ENCODE results near the gene GAK.

GAK gene

GRCh38 chr4:880684-881405 is 51.3 kb downstream of the GAK start:
- Mint-ChIP-seq H3K9me3 (no peaks in the 10 kb centered on the region), H3K27ac (no peak overlapping the region), H3K36me3 (peaks cover 14% of the 10 kb centered on the region), H3K27me3 (no peaks in the 10 kb centered on the region), H3K4me1 (peaks cover 4% of the 10 kb centered on the region), H3K4me3 (no peak overlapping the region)
- ATAC-seq (ENCODE audit: low read depth) = no peak
- DNase-seq (ENCODE audit: low spot score in 2 of 2) = no peak

DNA sequence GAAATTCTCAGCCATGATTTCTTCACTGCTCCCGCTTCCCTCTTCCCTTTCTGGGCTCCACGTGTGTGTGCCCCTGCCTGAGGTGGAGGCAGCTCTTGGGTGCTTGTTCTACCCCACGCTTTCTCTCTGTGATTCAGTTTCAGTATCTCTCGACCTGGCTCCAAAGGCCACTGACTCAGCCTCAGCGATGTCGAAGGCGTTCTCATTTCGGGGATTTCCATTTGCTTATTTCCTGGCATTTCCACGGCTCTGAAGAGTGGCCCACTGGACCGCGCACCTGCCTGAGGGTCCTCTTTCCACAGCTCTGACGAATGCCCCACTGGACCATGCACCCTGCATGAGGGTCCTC is 52.4 kb downstream of the GAK start:
- ATAC-seq (ENCODE audit: low read depth) (peak; percentile 34), DNase-seq (ENCODE audit: low spot score in 2 of 2) (no peak)
- no peaks in the 10 kb centered on the region for H3K9me3 Mint-ChIP-seq
- peak overlapping the region; percentile 40 for H3K4me3 Mint-ChIP-seq
- peak overlapping the region; percentile 81 for H3K27ac Mint-ChIP-seq
- no peaks in the 10 kb centered on the region for H3K27me3 Mint-ChIP-seq
- peaks cover 22% of the 10 kb centered on the region for H3K36me3 Mint-ChIP-seq
- peaks cover 4% of the 10 kb centered on the region for H3K4me1 Mint-ChIP-seq

- Mint-ChIP-seq H3K9me3 (no peaks in the 10 kb centered on the region), H3K27ac (peak overlapping the region; percentile 81), H3K36me3 (peaks cover 22% of the 10 kb centered on the region), H3K4me1 (peaks cover 4% of the 10 kb centered on the region), H3K4me3 (peak overlapping the region; percentile 40), H3K27me3 (no peaks in the 10 kb centered on the region)
- no peak for ATAC-seq (ENCODE audit: low read depth)
- DNase-seq (ENCODE audit: low spot score in 2 of 2) = no peak
Measured at GRCh38 chr4:878796-879728, 53.1 kb downstream of the GAK start.

- Mint-ChIP-seq H3K27me3 (no peaks in the 10 kb centered on the region), H3K4me1 (peaks cover 4% of the 10 kb centered on the region), H3K27ac (no peak overlapping the region), H3K36me3 (peaks cover 27% of the 10 kb centered on the region), H3K9me3 (no peaks in the 10 kb centered on the region), H3K4me3 (no peak overlapping the region)
- no peak for ATAC-seq (ENCODE audit: low read depth)
- DNase-seq (ENCODE audit: low spot score in 2 of 2) = no peak
Measured at GRCh38 chr4:877502-877901, 54.6 kb downstream of the GAK start.

GRCh38 chr4:876780-877179 is 55.3 kb downstream of the GAK start:
- Mint-ChIP-seq H3K9me3 (no peaks in the 10 kb centered on the region), H3K4me1 (peaks cover 4% of the 10 kb centered on the region), H3K27me3 (no peaks in the 10 kb centered on the region), H3K4me3 (no peak overlapping the region), H3K27ac (no peak overlapping the region), H3K36me3 (peaks cover 27% of the 10 kb centered on the region)
- ATAC-seq (ENCODE audit: low read depth) (no peak), DNase-seq (ENCODE audit: low spot score in 2 of 2) (no peak)

DNA sequence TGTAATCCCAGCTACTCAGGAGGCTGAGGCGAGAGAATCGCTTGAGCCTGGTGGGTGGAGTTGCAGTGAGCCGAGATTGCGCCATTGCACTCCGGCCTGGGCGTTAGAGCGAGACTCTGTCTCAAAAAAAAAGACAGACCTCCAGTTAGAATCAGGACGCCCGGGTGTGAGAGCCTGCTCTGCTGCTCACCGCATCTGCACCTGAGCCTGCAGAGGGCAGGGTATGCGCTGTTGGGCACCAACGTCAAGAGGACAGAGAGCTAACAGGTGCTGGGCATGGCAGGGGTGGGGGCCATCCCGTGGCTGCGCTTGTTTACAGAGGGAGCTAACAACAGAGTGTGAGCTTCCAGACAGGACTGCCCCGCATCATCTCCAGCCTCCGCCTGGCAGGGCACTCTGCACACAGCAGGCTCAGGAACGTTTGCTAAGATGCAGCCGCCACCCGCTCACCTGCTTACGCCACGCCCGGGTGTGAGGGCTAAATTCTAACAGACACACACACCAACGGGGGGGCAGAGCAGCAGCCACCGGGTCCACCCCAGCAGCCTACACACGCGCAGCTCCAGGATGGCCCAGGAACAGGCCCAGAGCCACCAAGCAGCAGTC is 56.2 kb downstream of the GAK start:
- DNase-seq (ENCODE audit: low spot score in 2 of 2) = no peak
- Mint-ChIP-seq H3K27me3 (no peaks in the 10 kb centered on the region), H3K36me3 (peaks cover 27% of the 10 kb centered on the region), H3K9me3 (no peaks in the 10 kb centered on the region), H3K4me3 (no peak overlapping the region), H3K27ac (no peak overlapping the region), H3K4me1 (peaks cover 4% of the 10 kb centered on the region)
- no peak for ATAC-seq (ENCODE audit: low read depth)

DNA sequence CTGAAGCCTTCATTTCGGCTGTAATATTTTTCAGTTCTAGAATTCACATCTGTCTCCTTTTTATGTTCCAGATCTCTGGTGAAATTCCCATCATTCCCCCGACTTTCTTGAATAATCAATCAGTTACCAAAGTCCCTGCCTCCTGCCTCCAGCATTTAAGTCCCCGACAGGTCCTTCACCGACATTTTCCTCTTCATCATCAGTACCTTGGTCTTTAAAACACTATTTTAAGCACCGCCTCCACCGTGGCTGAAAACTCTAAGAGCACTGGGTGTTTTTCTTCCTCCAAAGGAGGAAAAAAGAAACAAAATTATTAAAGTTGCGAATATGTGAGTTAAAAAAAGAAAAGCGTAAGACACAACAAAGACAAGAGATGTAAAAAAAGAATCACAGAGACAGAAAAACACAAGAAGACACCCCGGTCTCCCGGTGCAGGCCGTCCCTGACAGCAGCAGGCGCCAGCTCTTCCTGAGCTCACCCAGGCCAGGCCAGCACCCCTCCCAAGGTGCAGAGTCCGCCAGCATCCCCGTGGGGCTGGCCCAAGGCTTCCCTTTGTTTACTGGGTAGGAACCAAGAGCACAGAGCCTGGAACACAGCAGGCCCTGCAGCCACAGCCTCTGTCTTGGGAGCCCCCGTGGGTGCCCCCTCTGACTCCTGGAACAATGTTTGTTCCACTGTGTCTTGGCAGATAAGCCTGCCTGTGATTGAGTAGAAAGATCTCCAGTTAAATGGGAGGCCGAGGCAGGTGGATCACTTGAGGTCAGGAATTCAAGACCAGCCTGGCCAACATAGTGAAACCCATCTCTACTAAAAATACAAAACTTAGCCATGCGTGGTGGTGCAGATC is 56.9 kb downstream of the GAK start:
- no peaks in the 10 kb centered on the region for H3K9me3 Mint-ChIP-seq
- H3K27ac Mint-ChIP-seq = peak overlapping the region; percentile 43
- ATAC-seq (ENCODE audit: low read depth) (no peak), DNase-seq (ENCODE audit: low spot score in 2 of 2) (no peak)
- peaks cover 4% of the 10 kb centered on the region for H3K4me1 Mint-ChIP-seq
- H3K4me3 Mint-ChIP-seq = no peak overlapping the region
- H3K27me3 Mint-ChIP-seq = no peaks in the 10 kb centered on the region
- peaks cover 31% of the 10 kb centered on the region for H3K36me3 Mint-ChIP-seq

- Mint-ChIP-seq H3K27me3 (no peaks in the 10 kb centered on the region), H3K36me3 (peaks cover 31% of the 10 kb centered on the region), H3K4me1 (no peaks in the 10 kb centered on the region), H3K9me3 (no peaks in the 10 kb centered on the region), H3K27ac (no peak overlapping the region), H3K4me3 (no peak overlapping the region)
- ATAC-seq (ENCODE audit: low read depth) (no peak), DNase-seq (ENCODE audit: low spot score in 2 of 2) (no peak)
Measured at GRCh38 chr4:874056-874455, 58.1 kb downstream of the GAK start.

DNA sequence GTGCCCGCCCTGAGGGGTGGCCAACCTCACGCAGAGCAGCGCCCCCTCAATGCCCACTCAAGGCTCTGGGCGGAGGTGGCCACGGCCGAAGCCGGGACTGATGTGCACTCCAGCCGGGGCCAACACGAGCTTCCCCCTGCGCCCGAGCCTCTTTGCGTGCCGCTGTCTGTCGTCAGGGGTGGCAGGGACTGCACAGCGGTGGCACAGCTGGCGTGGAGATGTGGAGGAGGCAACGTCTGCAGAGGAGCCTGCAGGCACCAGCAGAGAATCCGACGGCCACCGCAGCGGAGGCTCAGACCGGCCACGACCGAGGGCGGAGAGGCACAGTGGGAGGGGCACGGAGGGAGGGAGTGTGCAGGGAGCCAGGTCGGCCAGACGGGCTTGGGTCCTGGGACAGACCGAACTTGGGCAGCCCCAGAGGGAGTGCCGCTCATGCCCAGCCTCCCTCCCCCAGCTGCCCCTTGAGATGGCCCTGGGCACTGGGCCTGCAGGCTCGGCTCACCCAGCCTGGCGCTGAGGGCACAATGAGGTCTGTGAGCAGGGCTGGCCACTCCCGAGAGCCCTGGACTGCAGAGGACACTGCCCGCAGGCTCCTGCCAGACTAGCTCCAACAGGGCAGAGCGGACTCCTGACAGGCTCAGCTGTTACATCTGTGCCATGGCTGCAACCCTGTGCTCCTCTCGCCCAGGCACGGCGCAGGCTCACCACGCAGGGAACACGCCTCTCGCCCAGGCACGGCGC is 59.7 kb downstream of the GAK start:
- Mint-ChIP-seq H3K27me3 (no peaks in the 10 kb centered on the region), H3K4me1 (no peaks in the 10 kb centered on the region), H3K36me3 (peaks cover 31% of the 10 kb centered on the region), H3K27ac (no peak overlapping the region), H3K9me3 (no peaks in the 10 kb centered on the region), H3K4me3 (no peak overlapping the region)
- DNase-seq (ENCODE audit: low spot score in 2 of 2) (no peak), ATAC-seq (ENCODE audit: low read depth) (no peak)

DNA sequence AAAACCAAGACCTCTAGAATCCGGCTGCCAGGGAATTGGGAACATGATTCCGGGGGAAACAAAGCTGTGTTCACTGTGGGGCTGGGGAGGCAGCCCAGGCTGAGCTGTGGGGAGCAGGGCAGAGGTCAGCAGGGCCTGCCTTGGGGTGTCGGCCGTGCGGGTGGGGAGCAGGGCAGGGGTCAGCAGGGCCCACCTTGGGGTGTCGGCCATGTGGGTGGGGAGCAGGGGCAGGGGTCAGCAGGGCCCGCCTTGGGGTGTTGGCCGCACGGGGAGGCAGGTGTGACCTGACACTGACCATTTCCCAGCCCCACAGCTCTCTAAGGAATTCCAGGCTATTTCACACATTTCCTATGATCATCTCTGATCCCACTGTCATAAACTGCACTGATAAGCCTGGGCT is 60.6 kb downstream of the GAK start:
- H3K4me1 Mint-ChIP-seq = no peaks in the 10 kb centered on the region
- H3K27ac Mint-ChIP-seq = no peak overlapping the region
- no peaks in the 10 kb centered on the region for H3K27me3 Mint-ChIP-seq
- no peak for DNase-seq (ENCODE audit: low spot score in 2 of 2)
- no peak for ATAC-seq (ENCODE audit: low read depth)
- peaks cover 29% of the 10 kb centered on the region for H3K36me3 Mint-ChIP-seq
- no peaks in the 10 kb centered on the region for H3K9me3 Mint-ChIP-seq
- no peak overlapping the region for H3K4me3 Mint-ChIP-seq

- no peaks in the 10 kb centered on the region for H3K27me3 Mint-ChIP-seq
- no peak overlapping the region for H3K27ac Mint-ChIP-seq
- H3K9me3 Mint-ChIP-seq = no peaks in the 10 kb centered on the region
- H3K4me3 Mint-ChIP-seq = no peak overlapping the region
- no peak for ATAC-seq (ENCODE audit: low read depth)
- no peak for DNase-seq (ENCODE audit: low spot score in 2 of 2)
- H3K4me1 Mint-ChIP-seq = no peaks in the 10 kb centered on the region
- H3K36me3 Mint-ChIP-seq = peaks cover 32% of the 10 kb centered on the region
Measured at GRCh38 chr4:870951-871350, 61.2 kb downstream of the GAK start.

DNA sequence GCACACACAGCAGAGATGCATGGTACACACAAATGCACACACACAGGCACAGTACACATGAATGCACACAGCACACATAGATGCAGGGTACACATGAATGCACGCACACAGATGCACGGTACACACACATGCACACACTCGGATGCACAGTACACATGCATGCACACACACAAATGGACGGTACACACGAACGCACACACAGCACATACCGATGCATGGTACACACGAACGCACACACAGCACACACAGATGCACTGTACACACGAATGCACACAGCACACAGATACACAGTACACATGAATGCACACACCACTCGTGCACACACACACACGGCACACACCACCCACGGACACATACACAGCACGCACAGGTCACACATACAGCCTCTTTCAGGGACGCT is 62.3 kb downstream of the GAK start:
- Mint-ChIP-seq H3K27ac (no peak overlapping the region), H3K4me1 (no peaks in the 10 kb centered on the region), H3K27me3 (no peaks in the 10 kb centered on the region), H3K9me3 (no peaks in the 10 kb centered on the region), H3K4me3 (no peak overlapping the region), H3K36me3 (peaks cover 29% of the 10 kb centered on the region)
- ATAC-seq (ENCODE audit: low read depth) (no peak), DNase-seq (ENCODE audit: low spot score in 2 of 2) (no peak)

- no peaks in the 10 kb centered on the region for H3K27me3 Mint-ChIP-seq
- no peaks in the 10 kb centered on the region for H3K4me1 Mint-ChIP-seq
- no peak for DNase-seq (ENCODE audit: low spot score in 2 of 2)
- no peaks in the 10 kb centered on the region for H3K9me3 Mint-ChIP-seq
- no peak for ATAC-seq (ENCODE audit: low read depth)
- H3K4me3 Mint-ChIP-seq = no peak overlapping the region
- H3K27ac Mint-ChIP-seq = no peak overlapping the region
- peaks cover 21% of the 10 kb centered on the region for H3K36me3 Mint-ChIP-seq
Measured at GRCh38 chr4:868421-868820, 63.7 kb downstream of the GAK start.
